ENCODE data around the gene ZBTB7C.

DNA sequence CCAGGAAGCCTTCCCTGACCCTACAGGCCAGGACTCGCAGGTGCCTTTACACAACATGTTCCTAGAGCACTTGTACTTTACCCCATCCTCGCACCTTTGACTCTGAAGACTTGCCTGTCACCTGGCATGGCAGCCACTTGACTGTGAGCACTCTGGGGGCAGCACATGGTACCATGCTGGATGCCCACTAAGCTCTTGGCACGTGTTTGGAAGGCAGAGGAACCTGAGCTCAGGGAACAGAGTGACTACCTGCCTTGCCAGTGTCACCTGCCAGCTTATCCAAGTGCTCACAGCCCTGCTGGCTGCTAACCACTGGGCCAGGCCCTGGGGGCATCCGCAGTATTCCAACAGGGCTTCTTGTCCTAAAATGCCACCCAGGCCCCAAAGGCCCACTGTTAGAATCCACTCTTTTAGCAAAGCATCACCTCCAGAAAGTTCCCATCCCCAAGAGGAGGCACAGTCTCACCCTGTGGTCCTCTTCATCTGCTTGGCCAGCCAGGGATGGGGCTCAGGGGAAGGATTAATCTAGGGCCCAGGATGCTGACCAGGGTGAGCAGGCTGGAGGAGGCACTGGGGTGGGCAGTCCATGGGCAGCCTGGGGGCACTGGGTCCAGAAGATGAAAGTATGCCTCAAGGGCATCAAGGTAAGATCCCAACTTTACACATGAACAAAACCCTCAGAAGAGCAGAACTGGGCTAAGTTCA lies 57.0 kb downstream of the ZBTB7C start:
- TF ChIP-seq POLR2AphosphoS5 (IDR thresholded peaks at IDR 0.05; ENCODE audit: low read depth, low read length) (no peak), PAX5 (IDR thresholded peaks at IDR 0.05; ENCODE audit: insufficient read depth, low read length, severe bottlenecking) (no peak), SPI1 (IDR thresholded peaks at IDR 0.05; ENCODE audit: low read depth, low read length) (no peak), POLR2A (IDR thresholded peaks at IDR 0.05; ENCODE audit: low read depth, low read length) (no peak), TAF1 (IDR thresholded peaks at IDR 0.05; ENCODE audit: low read depth, low read length) (no peak)

Data from GM12891 (cell line).